ENCODE results near the gene ASPHD1.

DNA sequence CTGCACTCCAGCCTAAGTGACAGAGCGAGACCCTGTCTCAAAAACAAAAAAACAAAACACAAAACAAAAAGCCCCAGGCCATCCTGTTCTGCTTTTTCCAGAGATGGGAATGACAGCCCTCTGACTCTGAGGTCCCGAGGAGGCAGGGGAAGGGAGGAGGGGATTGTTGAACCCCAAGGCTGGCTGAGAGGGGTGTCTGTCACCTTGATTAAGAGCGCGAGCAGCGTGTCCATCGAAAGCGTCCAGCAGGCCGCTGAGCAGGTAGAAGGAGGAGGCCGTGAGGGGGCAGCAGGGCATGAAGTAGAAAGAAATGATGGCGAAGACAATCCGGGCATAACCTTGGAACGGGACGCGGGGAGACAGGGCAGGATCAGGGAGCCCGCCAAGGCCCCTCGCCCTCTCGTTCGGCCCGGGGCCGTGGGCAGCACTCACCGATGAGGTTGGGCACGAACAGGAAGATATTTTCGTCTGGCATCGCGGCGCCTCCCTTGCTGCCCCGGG, 37.9 kb upstream of the ASPHD1 start:
- TF ChIP-seq, protein P1, sequence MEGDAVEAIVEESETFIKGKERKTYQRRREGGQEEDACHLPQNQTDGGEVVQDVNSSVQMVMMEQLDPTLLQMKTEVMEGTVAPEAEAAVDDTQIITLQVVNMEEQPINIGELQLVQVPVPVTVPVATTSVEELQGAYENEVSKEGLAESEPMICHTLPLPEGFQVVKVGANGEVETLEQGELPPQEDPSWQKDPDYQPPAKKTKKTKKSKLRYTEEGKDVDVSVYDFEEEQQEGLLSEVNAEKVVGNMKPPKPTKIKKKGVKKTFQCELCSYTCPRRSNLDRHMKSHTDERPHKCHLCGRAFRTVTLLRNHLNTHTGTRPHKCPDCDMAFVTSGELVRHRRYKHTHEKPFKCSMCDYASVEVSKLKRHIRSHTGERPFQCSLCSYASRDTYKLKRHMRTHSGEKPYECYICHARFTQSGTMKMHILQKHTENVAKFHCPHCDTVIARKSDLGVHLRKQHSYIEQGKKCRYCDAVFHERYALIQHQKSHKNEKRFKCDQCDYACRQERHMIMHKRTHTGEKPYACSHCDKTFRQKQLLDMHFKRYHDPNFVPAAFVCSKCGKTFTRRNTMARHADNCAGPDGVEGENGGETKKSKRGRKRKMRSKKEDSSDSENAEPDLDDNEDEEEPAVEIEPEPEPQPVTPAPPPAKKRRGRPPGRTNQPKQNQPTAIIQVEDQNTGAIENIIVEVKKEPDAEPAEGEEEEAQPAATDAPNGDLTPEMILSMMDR (conservative IDR thresholded peaks at IDR 0.05): no peak
- peak; percentile 73; the same call in 1 of the 2 replicates for TF ChIP-seq ZFX (IDR thresholded peaks at IDR 0.05)
